ENCODE data around the gene KLF6. TPM values are rescaled to one million over a fixed set of nuclear protein-coding genes. Genes with fewer than 3 reads are reported as not detected.

KLF6 gene
- total and polyA plus RNA-seq, 9 of the 15 experiments (the other 6 are each of a cell fraction or from before 2014, with no cell fraction given): 3.2 to 23.9 (median 8.0) TPM

GRCh38 chr10:3805791-3806461 is 20.9 kb upstream of the KLF6 start (continued):
- TF ChIP-seq GATA2 (CRISPR knock-in tag; IDR thresholded peaks at IDR 0.05) (peak; percentile 60), ZNF280B (CRISPR knock-in tag; IDR thresholded peaks at IDR 0.05) (no peak), ZNF699 (CRISPR knock-in tag; IDR thresholded peaks at IDR 0.05; ENCODE audit: insufficient replicate concordance) (no peak), BRCA1 (IDR thresholded peaks at IDR 0.05) (no peak), BRCA1 (CRISPR knock-in tag; IDR thresholded peaks at IDR 0.05) (no peak), SAFB (IDR thresholded peaks at IDR 0.05; ENCODE audit: borderline replicate concordance, low read depth, low read length) (no peak), CBX8 (IDR thresholded peaks at IDR 0.05; ENCODE audit: borderline replicate concordance, extremely low read depth, low read depth, low read length, poor library complexity, severe bottlenecking) (no peak), ZNF274 (IDR thresholded peaks at IDR 0.05; ENCODE audit: borderline replicate concordance, low read depth, low read length) (no peak), ZNF584 (CRISPR knock-in tag; IDR thresholded peaks at IDR 0.05; ENCODE audit: low read depth) (peak; percentile 54; the same call in 1 of the 2 replicates), U2AF2 (optimal IDR thresholded peaks at IDR 0.05; ENCODE audit: low read depth, low read length) (no peak), ELF4 (CRISPR knock-in tag; IDR thresholded peaks at IDR 0.05) (no peak), ZNF165 (CRISPR knock-in tag; IDR thresholded peaks at IDR 0.05; ENCODE audit: borderline replicate concordance) (no peak), TFAP4 (CRISPR knock-in tag; IDR thresholded peaks at IDR 0.05; ENCODE audit: borderline replicate concordance) (peak; percentile 77), PHB (CRISPR knock-in tag; IDR thresholded peaks at IDR 0.05) (no peak), ZKSCAN8 (CRISPR knock-in tag; IDR thresholded peaks at IDR 0.05) (0 out of 2 replicates have a peak, but pooled peaks have one; percentile 15), PCBP1 (IDR thresholded peaks at IDR 0.05; ENCODE audit: low read depth, low read length, poor library complexity, severe bottlenecking) (no peak), RFX7 (CRISPR knock-in tag; IDR thresholded peaks at IDR 0.05) (no peak), DIDO1 (tag; IDR thresholded peaks at IDR 0.05; ENCODE audit: low read depth) (no peak; the same call in 1 of the 2 replicates), ZNF174 (CRISPR knock-in tag; IDR thresholded peaks at IDR 0.05) (no peak), E2F3 (CRISPR knock-in tag; IDR thresholded peaks at IDR 0.05) (no peak), ZBTB7A (IDR thresholded peaks at IDR 0.05; ENCODE audit: borderline replicate concordance, control insufficient read depth, low read depth, low read length) (peak; percentile 92)
- TF ChIP-seq, protein P1, sequence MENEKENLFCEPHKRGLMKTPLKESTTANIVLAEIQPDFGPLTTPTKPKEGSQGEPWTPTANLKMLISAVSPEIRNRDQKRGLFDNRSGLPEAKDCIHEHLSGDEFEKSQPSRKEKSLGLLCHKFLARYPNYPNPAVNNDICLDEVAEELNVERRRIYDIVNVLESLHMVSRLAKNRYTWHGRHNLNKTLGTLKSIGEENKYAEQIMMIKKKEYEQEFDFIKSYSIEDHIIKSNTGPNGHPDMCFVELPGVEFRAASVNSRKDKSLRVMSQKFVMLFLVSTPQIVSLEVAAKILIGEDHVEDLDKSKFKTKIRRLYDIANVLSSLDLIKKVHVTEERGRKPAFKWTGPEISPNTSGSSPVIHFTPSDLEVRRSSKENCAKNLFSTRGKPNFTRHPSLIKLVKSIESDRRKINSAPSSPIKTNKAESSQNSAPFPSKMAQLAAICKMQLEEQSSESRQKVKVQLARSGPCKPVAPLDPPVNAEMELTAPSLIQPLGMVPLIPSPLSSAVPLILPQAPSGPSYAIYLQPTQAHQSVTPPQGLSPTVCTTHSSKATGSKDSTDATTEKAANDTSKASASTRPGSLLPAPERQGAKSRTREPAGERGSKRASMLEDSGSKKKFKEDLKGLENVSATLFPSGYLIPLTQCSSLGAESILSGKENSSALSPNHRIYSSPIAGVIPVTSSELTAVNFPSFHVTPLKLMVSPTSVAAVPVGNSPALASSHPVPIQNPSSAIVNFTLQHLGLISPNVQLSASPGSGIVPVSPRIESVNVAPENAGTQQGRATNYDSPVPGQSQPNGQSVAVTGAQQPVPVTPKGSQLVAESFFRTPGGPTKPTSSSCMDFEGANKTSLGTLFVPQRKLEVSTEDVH (IDR thresholded peaks at IDR 0.05; ENCODE audit: low read depth, partially characterized antibody): no peak
- TF ChIP-seq, protein P2, sequence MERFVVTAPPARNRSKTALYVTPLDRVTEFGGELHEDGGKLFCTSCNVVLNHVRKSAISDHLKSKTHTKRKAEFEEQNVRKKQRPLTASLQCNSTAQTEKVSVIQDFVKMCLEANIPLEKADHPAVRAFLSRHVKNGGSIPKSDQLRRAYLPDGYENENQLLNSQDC (CRISPR knock-in tag; IDR thresholded peaks at IDR 0.05): no peak

Measured in K562 (cell line).